ENCODE measurements around the gene SPNS2. TPM values are rescaled to one million over a fixed set of nuclear protein-coding genes. Genes with fewer than 3 reads are reported as not detected.

Gene SPNS2
- polyA plus RNA-seq, 3 donors: 0.23 to 0.33 TPM; not detected in 1

DNA sequence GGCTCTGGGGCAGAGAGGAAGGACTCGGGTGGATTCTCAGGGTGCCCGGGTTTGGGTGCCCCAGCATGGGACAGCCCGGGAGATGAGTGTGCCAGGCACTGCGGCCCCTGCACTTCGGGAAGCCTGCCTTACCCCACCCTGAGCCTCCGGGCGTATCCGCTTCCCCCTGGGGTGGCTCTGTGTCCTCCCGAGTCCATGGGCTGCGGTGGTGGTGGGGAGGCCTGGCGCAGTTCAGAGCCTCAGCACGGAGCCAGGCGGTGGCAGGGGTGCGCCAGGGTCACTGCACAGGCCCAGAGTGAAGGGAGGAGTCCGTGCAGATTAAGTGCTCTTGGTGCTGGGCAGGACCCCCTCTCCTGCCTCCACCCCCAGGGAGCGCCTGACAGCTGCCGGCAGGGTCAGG is 35.8 kb downstream of the SPNS2 start:
- peaks cover 9 to 19% of the 10 kb centered on the region in 2 donors for H3K36me3 Mint-ChIP-seq
- DNase-seq: no peak
- 92% methylated on average over 16 of the region's 17 CpGs for WGBS (ENCODE audit: insufficient coverage)
- Histone ChIP-seq H3K79me2 (ENCODE audit: insufficient read depth, low read length) (no peaks in the 10 kb centered on the region), H3K4me2 (replicated peaks; ENCODE audit: extremely low read depth, low read length, poor library complexity, severe bottlenecking) (no peak overlapping the region), H3K4me1 (ENCODE audit: control insufficient read depth in 1 of 2, insufficient read depth in 2 of 2, low read length in 2 of 2) (peaks cover 22 to 25% of the 10 kb centered on the region in 2 donors), H3K9me3 (replicated peaks in 1 of 2; ENCODE audit: control insufficient read depth in 1 of 2, insufficient read depth in 1 of 2, low read length in 2 of 2) (no peaks in the 10 kb centered on the region), H4K20me1 (ENCODE audit: insufficient read depth, low read length) (no peaks in the 10 kb centered on the region), H3K27ac (ENCODE audit: low read depth in 1 of 2, low read length in 2 of 2) (no peak overlapping the region), H2AFZ (ENCODE audit: insufficient read depth, low read depth, low read length, poor library complexity, severe bottlenecking) (no peak overlapping the region), H3K36me3 (replicated peaks in 1 of 2; ENCODE audit: control insufficient read depth in 1 of 2, insufficient read depth in 2 of 2, low read length in 2 of 2) (peaks cover 19% of the 10 kb centered on the region in 2 donors), H3K9ac (ENCODE audit: insufficient read depth, low read length, poor library complexity, severe bottlenecking) (no peak overlapping the region), H3K4me3 (replicated peaks in 1 of 3; ENCODE audit: low read depth in 2 of 3, low read length in 3 of 3) (no peak overlapping the region), H3K27me3 (ENCODE audit: control insufficient read depth in 2 of 2, insufficient read depth in 2 of 2, low read length in 2 of 2) (no peaks in the 10 kb centered on the region)
- no peak overlapping the region for H3K4me3 Mint-ChIP-seq
- H3K4me1 Mint-ChIP-seq: peaks cover 31% of the 10 kb centered on the region
- H3K27me3 Mint-ChIP-seq (ENCODE audit: low read depth in 3 of 3): peaks cover 8 to 16% (median 8%) of the 10 kb centered on the region in 3 donors
- TF ChIP-seq, protein P1, sequence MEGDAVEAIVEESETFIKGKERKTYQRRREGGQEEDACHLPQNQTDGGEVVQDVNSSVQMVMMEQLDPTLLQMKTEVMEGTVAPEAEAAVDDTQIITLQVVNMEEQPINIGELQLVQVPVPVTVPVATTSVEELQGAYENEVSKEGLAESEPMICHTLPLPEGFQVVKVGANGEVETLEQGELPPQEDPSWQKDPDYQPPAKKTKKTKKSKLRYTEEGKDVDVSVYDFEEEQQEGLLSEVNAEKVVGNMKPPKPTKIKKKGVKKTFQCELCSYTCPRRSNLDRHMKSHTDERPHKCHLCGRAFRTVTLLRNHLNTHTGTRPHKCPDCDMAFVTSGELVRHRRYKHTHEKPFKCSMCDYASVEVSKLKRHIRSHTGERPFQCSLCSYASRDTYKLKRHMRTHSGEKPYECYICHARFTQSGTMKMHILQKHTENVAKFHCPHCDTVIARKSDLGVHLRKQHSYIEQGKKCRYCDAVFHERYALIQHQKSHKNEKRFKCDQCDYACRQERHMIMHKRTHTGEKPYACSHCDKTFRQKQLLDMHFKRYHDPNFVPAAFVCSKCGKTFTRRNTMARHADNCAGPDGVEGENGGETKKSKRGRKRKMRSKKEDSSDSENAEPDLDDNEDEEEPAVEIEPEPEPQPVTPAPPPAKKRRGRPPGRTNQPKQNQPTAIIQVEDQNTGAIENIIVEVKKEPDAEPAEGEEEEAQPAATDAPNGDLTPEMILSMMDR (IDR thresholded peaks at IDR 0.05): no peak
- no peak overlapping the region for H3K27ac Mint-ChIP-seq
- H3K9me3 Mint-ChIP-seq: no peaks in the 10 kb centered on the region
- intact Hi-C loops (cut with micrococcal nuclease): no loop called here

DNA sequence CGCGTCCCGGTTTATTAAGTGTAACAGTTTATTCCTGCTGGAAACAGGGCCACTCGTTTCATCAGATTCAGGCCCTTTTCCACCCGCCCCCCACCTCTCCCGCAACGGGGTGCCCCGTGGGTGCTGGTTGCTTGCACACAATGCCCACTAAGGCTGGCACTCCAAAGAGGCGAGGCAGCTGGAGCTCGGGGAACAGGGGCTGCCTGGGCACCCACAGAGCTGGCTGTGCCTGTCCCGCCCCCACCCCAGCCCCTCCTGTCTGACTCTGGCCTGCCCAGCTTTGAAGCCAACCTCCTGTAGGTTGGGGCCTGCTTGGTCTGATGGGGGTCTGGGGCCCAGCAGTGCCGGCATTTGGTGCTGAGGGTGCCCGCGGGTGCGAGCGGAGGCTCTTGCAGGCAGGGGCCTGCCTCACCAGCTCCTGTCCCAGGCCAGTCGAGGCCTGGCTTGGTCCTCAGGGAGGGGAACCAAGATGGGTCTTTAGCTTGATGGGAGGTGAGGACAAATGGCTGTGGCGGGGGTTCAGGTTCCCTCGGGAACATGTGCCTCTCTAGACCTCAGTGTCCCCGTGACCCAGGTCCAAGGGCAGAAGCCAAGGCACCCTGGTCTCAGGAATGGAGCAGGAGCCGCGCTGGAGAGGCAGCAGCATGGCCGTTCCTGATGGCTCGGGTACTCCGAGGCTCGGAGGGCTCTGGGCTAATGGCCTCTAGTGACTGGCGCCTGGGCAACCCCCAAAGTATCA is 36.4 kb downstream of the SPNS2 start:
- no peak for DNase-seq
- no peak overlapping the region for H3K9ac ChIP-seq (ENCODE audit: insufficient read depth, low read length, poor library complexity, severe bottlenecking)
- H3K9me3 ChIP-seq (replicated peaks in 1 of 2; ENCODE audit: control insufficient read depth in 1 of 2, insufficient read depth in 1 of 2, low read length in 2 of 2): no peaks in the 10 kb centered on the region
- H3K4me2 ChIP-seq (replicated peaks; ENCODE audit: extremely low read depth, low read length, poor library complexity, severe bottlenecking): no peak overlapping the region
- H3K36me3 ChIP-seq (replicated peaks in 1 of 2; ENCODE audit: control insufficient read depth in 1 of 2, insufficient read depth in 2 of 2, low read length in 2 of 2): peaks cover 25% of the 10 kb centered on the region in 2 donors
- Mint-ChIP-seq H3K4me3 (no peak overlapping the region), H3K27ac (no peak overlapping the region), H3K36me3 (peaks cover 12 to 25% of the 10 kb centered on the region in 2 donors), H3K27me3 (ENCODE audit: low read depth in 3 of 3) (peaks cover 8 to 16% (median 8%) of the 10 kb centered on the region in 3 donors), H3K4me1 (peaks cover 31% of the 10 kb centered on the region), H3K9me3 (no peaks in the 10 kb centered on the region)
- no peaks in the 10 kb centered on the region for H3K79me2 ChIP-seq (ENCODE audit: insufficient read depth, low read length)
- H3K27me3 ChIP-seq (ENCODE audit: control insufficient read depth in 2 of 2, insufficient read depth in 2 of 2, low read length in 2 of 2): no peaks in the 10 kb centered on the region
- intact Hi-C loops (cut with micrococcal nuclease): no loop called here
- no peaks in the 10 kb centered on the region for H4K20me1 ChIP-seq (ENCODE audit: insufficient read depth, low read length)
- TF ChIP-seq, protein P1 (IDR thresholded peaks at IDR 0.05): no peak
- peaks cover 22 to 25% of the 10 kb centered on the region in 2 donors for H3K4me1 ChIP-seq (ENCODE audit: control insufficient read depth in 1 of 2, insufficient read depth in 2 of 2, low read length in 2 of 2)
- H3K4me3 ChIP-seq (replicated peaks in 1 of 3; ENCODE audit: low read depth in 2 of 3, low read length in 3 of 3): no peak overlapping the region
- H2AFZ ChIP-seq (ENCODE audit: insufficient read depth, low read depth, low read length, poor library complexity, severe bottlenecking): no peak overlapping the region
- 95% methylated on average over 13 of the region's 27 CpGs for WGBS (ENCODE audit: insufficient coverage)
- no peak overlapping the region for H3K27ac ChIP-seq (ENCODE audit: low read depth in 1 of 2, low read length in 2 of 2)
